ENCODE results near the gene EVC2.

The EVC2 gene

GRCh38 chr4:5685296-5685695, 23.1 kb downstream of the EVC2 start:
- no peak for DNase-seq (ENCODE audit: low read depth, low spot score)

GRCh38 chr4:5683566-5683965, 24.8 kb downstream of the EVC2 start:
- no peak for DNase-seq (ENCODE audit: low read depth, low spot score)

- no peak for DNase-seq (ENCODE audit: low read depth, low spot score)
Observed at GRCh38 chr4:5678977-5679376, 29.4 kb downstream of the EVC2 start.

GRCh38 chr4:5676763-5677162, 31.6 kb downstream of the EVC2 start:
- no peak for DNase-seq (ENCODE audit: low read depth, low spot score)

GRCh38 chr4:5666741-5667140, 41.6 kb downstream of the EVC2 start:
- no peak for DNase-seq (ENCODE audit: low read depth, low spot score)

- no peak for DNase-seq (ENCODE audit: low read depth, low spot score)
Observed at GRCh38 chr4:5664778-5665177, 43.6 kb downstream of the EVC2 start.

GRCh38 chr4:5662555-5662954, 45.8 kb downstream of the EVC2 start:
- no peak for DNase-seq (ENCODE audit: low read depth, low spot score)

- no peak for DNase-seq (ENCODE audit: low read depth, low spot score)
Observed at GRCh38 chr4:5661237-5661636, 47.1 kb downstream of the EVC2 start.

- no peak for DNase-seq (ENCODE audit: low read depth, low spot score)
Observed at GRCh38 chr4:5660185-5660584, 48.2 kb downstream of the EVC2 start.

GRCh38 chr4:5658974-5659373, 49.4 kb downstream of the EVC2 start:
- no peak for DNase-seq (ENCODE audit: low read depth, low spot score)

GRCh38 chr4:5656415-5656814, 51.9 kb downstream of the EVC2 start:
- no peak for DNase-seq (ENCODE audit: low read depth, low spot score)

- DNase-seq (ENCODE audit: low read depth, low spot score) = no peak
Observed at GRCh38 chr4:5654791-5655190, 53.6 kb downstream of the EVC2 start.

GRCh38 chr4:5651089-5651488, 57.3 kb downstream of the EVC2 start:
- no peak for DNase-seq (ENCODE audit: low read depth, low spot score)

- no peak for DNase-seq (ENCODE audit: low read depth, low spot score)
Observed at GRCh38 chr4:5650040-5650439, 58.3 kb downstream of the EVC2 start.

- DNase-seq (ENCODE audit: low read depth, low spot score) = no peak
Observed at GRCh38 chr4:5647351-5647750, 61.0 kb downstream of the EVC2 start.

- no peak for DNase-seq (ENCODE audit: low read depth, low spot score)
Observed at GRCh38 chr4:5640096-5640495, 68.3 kb downstream of the EVC2 start.

- DNase-seq (ENCODE audit: low read depth, low spot score) = no peak
Observed at GRCh38 chr4:5639556-5639955, 68.8 kb downstream of the EVC2 start.

GRCh38 chr4:5638976-5639375, 69.4 kb downstream of the EVC2 start:
- DNase-seq (ENCODE audit: low read depth, low spot score) = no peak

GRCh38 chr4:5638316-5638715, 70.0 kb downstream of the EVC2 start:
- no peak for DNase-seq (ENCODE audit: low read depth, low spot score)

- no peak for DNase-seq (ENCODE audit: low read depth, low spot score)
Observed at GRCh38 chr4:5636766-5637670, 71.3 kb downstream of the EVC2 start.

GRCh38 chr4:5635826-5636195, 72.5 kb downstream of the EVC2 start:
- no peak for DNase-seq (ENCODE audit: low read depth, low spot score)

GRCh38 chr4:5632571-5632970, 75.8 kb downstream of the EVC2 start:
- no peak for DNase-seq (ENCODE audit: low read depth, low spot score)

- no peak for DNase-seq (ENCODE audit: low read depth, low spot score)
Observed at GRCh38 chr4:5632066-5632440, 76.3 kb downstream of the EVC2 start.

Measured in iPS DF 19.7 (cell line).